Trophoblast cell (in vitro differentiated cells and primary cell): ENCODE results near the gene FBXL5. TPM values are rescaled to one million over a fixed set of nuclear protein-coding genes. Genes with fewer than 3 reads are reported as not detected.

Source experiments
- DNase-seq, 2 donors: peaks; one replicate each; pipeline ENCODE4 v3.0.0-alpha.2; 2016
- H2AFZ ChIP-seq: 2 replicates; pipeline ENCODE4 v1.6.1; 2013; ENCODE audit warnings: low read length, moderate library complexity, mild to moderate bottlenecking; ENCODE audit not compliant: insufficient read depth, poor library complexity
- H2AK5ac ChIP-seq: 2 replicates; pipeline ENCODE4 v1.6.1; 2013; ENCODE audit warnings: mild to moderate bottlenecking, low read length
- H2BK120ac ChIP-seq: 2 replicates; pipeline ENCODE4 v1.6.1; 2013; ENCODE audit warnings: low read length, mild to moderate bottlenecking, moderate library complexity; ENCODE audit not compliant: insufficient read depth, poor library complexity
- H2BK12ac ChIP-seq: 2 replicates; pipeline ENCODE4 v1.6.1; 2013; ENCODE audit warnings: mild to moderate bottlenecking, low read length, moderate library complexity
- H2BK5ac ChIP-seq: 2 replicates; pipeline ENCODE4 v1.6.1; 2013; ENCODE audit warnings: low read length, low read depth, moderate library complexity, mild to moderate bottlenecking; ENCODE audit not compliant: poor library complexity
- H3K14ac ChIP-seq: 2 replicates; pipeline ENCODE4 v1.6.1; 2013; ENCODE audit warnings: mild to moderate bottlenecking, low read length
- H3K18ac ChIP-seq: 2 replicates; pipeline ENCODE4 v1.6.1; 2013; ENCODE audit warnings: mild to moderate bottlenecking, low read length
- H3K23ac ChIP-seq: 2 replicates; pipeline ENCODE4 v1.6.1; 2013; ENCODE audit warnings: low read length
- H3K27ac ChIP-seq: 2 replicates; pipeline ENCODE4 v1.5.1; 2013; ENCODE audit warnings: low read depth, mild to moderate bottlenecking, inconsistent platforms, low read length, moderate library complexity
- H3K27me3 ChIP-seq: 2 replicates; pipeline ENCODE4 v1.6.1; 2013; ENCODE audit warnings: inconsistent platforms, mild to moderate bottlenecking, low read length, moderate library complexity; ENCODE audit not compliant: insufficient read depth
- H3K36me3 ChIP-seq, 2 experiments: 1 replicate in 1 of 2; 2 replicates in 1 of 2; pipeline ENCODE4 v1.6.1; 2013; ENCODE audit warnings: low read length in 2 of 2, mild to moderate bottlenecking in 2 of 2, moderate library complexity in 1 of 2; ENCODE audit not compliant: insufficient read depth in 2 of 2, control insufficient read depth in 1 of 2
- H3K4ac ChIP-seq: 2 replicates; pipeline ENCODE4 v1.6.1; 2013; ENCODE audit warnings: low read depth, mild to moderate bottlenecking, low read length, moderate library complexity
- H3K4me1 ChIP-seq, 2 experiments: 1 replicate in 1 of 2; 2 replicates in 1 of 2; pipeline ENCODE4 v1.6.1; 2013; ENCODE audit warnings: low read length in 2 of 2, mild to moderate bottlenecking in 2 of 2, moderate library complexity in 1 of 2; ENCODE audit not compliant: insufficient read depth in 2 of 2, control insufficient read depth in 1 of 2
- H3K4me2 ChIP-seq: 2 replicates; pipeline ENCODE4 v1.6.1; 2013; ENCODE audit warnings: inconsistent platforms, mild to moderate bottlenecking, low read length, moderate library complexity
- H3K4me3 ChIP-seq: 2 replicates; pipeline ENCODE4 v1.5.1; 2013; ENCODE audit warnings: mild to moderate bottlenecking, low read depth, low read length, inconsistent platforms
- H3K79me1 ChIP-seq: one replicate; pipeline ENCODE4 v1.6.1; 2013; ENCODE audit warnings: low read length
- H3K79me2 ChIP-seq: 2 replicates; pipeline ENCODE4 v1.6.1; 2013; ENCODE audit warnings: low read length, mild to moderate bottlenecking; ENCODE audit not compliant: control insufficient read depth, insufficient read depth, poor library complexity
- H3K9ac ChIP-seq: 2 replicates; pipeline ENCODE4 v1.6.1; 2013; ENCODE audit warnings: mild to moderate bottlenecking, low read length
- H3K9me3 ChIP-seq: 2 replicates; pipeline ENCODE4 v1.6.1; 2013; ENCODE audit warnings: low read depth, mild to moderate bottlenecking, control low read depth, inconsistent platforms, low read length; ENCODE audit not compliant: insufficient read depth
- H4K12ac ChIP-seq: 2 replicates; pipeline ENCODE4 v1.6.1; 2013; ENCODE audit warnings: low read depth, mild to moderate bottlenecking, low read length, moderate library complexity
- H4K8ac ChIP-seq: 2 replicates; pipeline ENCODE4 v1.6.1; 2013; ENCODE audit warnings: low read depth, mild to moderate bottlenecking, low read length, moderate library complexity
- H4K91ac ChIP-seq: one replicate; pipeline ENCODE4 v1.6.1; 2013; ENCODE audit warnings: low read depth, mild to moderate bottlenecking, low read length, moderate library complexity
- WGBS: extraction: QIAGEN DNeasy Blood & Tissue Kit; methylation state at CpG from one replicate; pipeline ENCODE4 v1.1.7; 2013; ENCODE audit warnings: missing lambda C conversion rate; ENCODE audit not compliant: insufficient read length, insufficient coverage; ENCODE audit errors: extremely low coverage; 5-methylcytosine and 5-hydroxymethylcytosine counted together
- polyA plus RNA-seq: library from polyadenylated mRNA; stranded (reverse); fragments of 200-250 nt; gene quantifications from 2 replicates; pipeline ENCODE4 v1.2.3, GENCODE V29; 2013

Gene FBXL5, protein sequence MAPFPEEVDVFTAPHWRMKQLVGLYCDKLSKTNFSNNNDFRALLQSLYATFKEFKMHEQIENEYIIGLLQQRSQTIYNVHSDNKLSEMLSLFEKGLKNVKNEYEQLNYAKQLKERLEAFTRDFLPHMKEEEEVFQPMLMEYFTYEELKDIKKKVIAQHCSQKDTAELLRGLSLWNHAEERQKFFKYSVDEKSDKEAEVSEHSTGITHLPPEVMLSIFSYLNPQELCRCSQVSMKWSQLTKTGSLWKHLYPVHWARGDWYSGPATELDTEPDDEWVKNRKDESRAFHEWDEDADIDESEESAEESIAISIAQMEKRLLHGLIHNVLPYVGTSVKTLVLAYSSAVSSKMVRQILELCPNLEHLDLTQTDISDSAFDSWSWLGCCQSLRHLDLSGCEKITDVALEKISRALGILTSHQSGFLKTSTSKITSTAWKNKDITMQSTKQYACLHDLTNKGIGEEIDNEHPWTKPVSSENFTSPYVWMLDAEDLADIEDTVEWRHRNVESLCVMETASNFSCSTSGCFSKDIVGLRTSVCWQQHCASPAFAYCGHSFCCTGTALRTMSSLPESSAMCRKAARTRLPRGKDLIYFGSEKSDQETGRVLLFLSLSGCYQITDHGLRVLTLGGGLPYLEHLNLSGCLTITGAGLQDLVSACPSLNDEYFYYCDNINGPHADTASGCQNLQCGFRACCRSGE
- polyA plus RNA-seq, result 32.4 and 32.8 TPM in 2 replicates

DNA sequence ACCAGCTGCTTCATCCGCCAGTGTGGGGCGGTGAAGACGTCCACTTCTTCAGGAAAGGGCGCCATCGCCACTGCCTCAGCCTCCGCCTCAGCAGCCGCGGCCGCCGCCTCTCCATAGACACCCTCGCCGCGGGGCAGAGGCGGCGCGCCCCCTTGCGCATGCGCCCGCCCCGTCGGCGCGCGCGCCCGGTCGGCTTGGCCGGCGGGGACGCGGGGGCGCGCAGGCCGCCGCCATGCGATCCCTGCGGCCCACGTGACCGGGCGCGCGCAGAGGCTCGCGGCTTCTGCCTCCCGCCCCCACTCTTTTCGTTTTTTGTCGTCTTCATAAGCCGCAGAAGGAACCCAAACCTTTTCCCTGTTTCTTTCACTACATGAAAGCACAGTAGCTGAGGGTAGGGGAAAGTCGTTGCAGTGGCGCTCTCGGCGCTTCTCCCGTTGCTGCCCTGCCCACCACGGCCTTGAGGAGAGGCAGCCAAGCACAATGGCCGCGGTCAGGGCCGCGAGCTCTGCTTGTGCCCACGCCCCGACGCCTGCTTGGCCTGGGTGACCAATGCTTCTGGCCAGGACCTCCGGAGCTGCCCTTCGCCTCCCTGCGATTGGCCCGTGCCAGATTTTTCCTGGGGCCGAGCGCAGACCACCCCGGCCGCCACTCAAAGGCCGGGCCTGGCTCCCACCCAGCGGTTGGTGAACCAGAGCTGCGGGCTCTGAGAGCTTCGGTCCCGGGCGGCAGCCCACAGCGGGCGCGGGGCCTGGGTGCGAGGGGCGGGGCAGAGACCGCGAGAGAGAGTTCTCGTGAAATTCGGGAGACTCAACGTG is at the start of gene FBXL5:
TSS of gene FBXL5 (minus strand) at position 135 of the 815 bp plus-strand sequence. CDS start at position 65, 70 bp downstream.
- Histone ChIP-seq H3K79me1 (peaks cover 17% of the 10 kb centered on the region), H3K27me3 (no peaks in the 10 kb centered on the region), H3K4ac (peak within 1 kb of the TSS; percentile 90), H3K9me3 (no peaks in the 10 kb centered on the region), H3K18ac (peak within 1 kb of the TSS; percentile 99), H2BK120ac (peak within 1 kb of the TSS; percentile 98), H2AFZ (peak within 1 kb of the TSS; percentile 100), H2BK12ac (peak within 1 kb of the TSS; percentile 87), H3K4me3 (peak within 1 kb of the TSS; percentile 99), H3K23ac (peak within 1 kb of the TSS; percentile 34), H3K27ac (peak within 1 kb of the TSS; percentile 99), H4K8ac (peak within 1 kb of the TSS; percentile 99), H4K12ac (peak within 1 kb of the TSS; percentile 97), H3K9ac (peak within 1 kb of the TSS; percentile 98), H2BK5ac (peak within 1 kb of the TSS; percentile 94), H3K14ac (peak within 1 kb of the TSS; percentile 100), H3K79me2 (peaks cover 13% of the 10 kb centered on the region), H3K4me1 (peaks cover 8% of the 10 kb centered on the region in 2 experiments), H3K4me2 (peak within 1 kb of the TSS; percentile 91), H4K91ac (peak within 1 kb of the TSS; percentile 99), H2AK5ac (peak within 1 kb of the TSS; percentile 80), H3K36me3 (peaks cover 2 to 5% of the 10 kb centered on the region in 2 experiments)
- WGBS, result no CpG with 5 or more reads among the region's 85 CpGs
- peak; percentile 73 to 96 for DNase-seq

DNA sequence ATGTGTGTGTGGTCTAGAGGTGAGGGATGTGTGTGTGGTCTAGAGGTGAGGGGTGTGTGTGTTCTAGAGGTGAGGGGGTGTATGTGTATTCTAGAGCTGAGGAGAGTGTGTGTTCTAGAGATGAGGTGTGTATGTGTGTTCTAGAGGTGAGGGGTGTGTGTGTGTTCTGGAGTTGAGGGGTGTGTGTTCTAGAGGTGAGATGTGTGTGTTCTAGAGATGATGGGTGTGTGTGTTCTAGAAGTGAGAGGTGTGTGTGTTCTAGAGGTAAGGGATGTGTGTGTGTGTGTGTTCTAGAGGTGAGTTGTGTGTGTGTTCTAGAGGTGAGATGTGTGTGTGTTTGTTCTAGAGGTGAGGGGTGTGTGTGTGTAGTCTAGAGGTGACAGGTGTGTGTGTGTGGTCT is 49.0 kb upstream of the FBXL5 start:
- Histone ChIP-seq H3K27ac (no peak overlapping the region), H3K9me3 (no peaks in the 10 kb centered on the region), H3K27me3 (no peaks in the 10 kb centered on the region), H3K9ac (no peak overlapping the region), H3K4me2 (no peak overlapping the region), H4K8ac (no peak overlapping the region), H3K79me1 (no peaks in the 10 kb centered on the region), H3K4ac (no peak overlapping the region), H4K12ac (no peak overlapping the region), H3K4me3 (no peak overlapping the region), H2BK5ac (no peak overlapping the region), H3K23ac (no peak overlapping the region), H2BK12ac (no peak overlapping the region), H2AFZ (no peak overlapping the region), H2AK5ac (no peak overlapping the region), H3K4me1 (no peaks in the 10 kb centered on the region), H2BK120ac (no peak overlapping the region), H3K18ac (no peak overlapping the region), H4K91ac (no peak overlapping the region), H3K14ac (no peak overlapping the region), H3K79me2 (no peaks in the 10 kb centered on the region), H3K36me3 (no peaks in the 10 kb centered on the region)
- DNase-seq, result no peak

DNA sequence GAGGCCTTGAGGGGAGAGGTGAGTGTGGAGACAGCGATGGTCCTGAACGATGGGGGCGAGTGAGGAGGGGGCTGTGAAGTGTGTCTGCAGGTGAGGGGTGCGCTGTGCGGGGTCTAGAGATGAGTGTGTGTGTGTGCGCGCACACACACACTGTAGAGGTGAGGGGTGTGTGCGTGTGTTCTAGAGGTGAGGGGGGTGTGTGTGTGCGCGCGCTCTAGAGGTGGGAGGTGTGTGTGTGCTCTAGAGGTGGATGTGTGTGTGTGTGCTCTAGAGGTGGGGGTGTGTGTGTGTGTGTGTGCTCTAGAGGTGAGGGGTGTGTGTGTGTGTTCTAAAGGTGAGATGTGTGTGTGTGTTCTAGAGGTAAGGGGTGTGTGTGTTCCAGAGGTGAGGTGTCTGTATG is 48.3 kb upstream of the FBXL5 start:
- no peak overlapping the region for H3K18ac ChIP-seq
- no peak overlapping the region for H3K27ac ChIP-seq
- H2BK120ac ChIP-seq, result no peak overlapping the region
- DNase-seq, result no peak
- no CpG with 5 or more reads among the region's 11 CpGs for WGBS
- no peaks in the 10 kb centered on the region for H3K27me3 ChIP-seq
- H3K9me3 ChIP-seq, result no peaks in the 10 kb centered on the region
- no peak overlapping the region for H4K8ac ChIP-seq
- H3K23ac ChIP-seq, result no peak overlapping the region
- H3K79me2 ChIP-seq, result no peaks in the 10 kb centered on the region
- H3K14ac ChIP-seq, result no peak overlapping the region
- no peak overlapping the region for H3K9ac ChIP-seq
- no peak overlapping the region for H2AFZ ChIP-seq
- H4K12ac ChIP-seq, result no peak overlapping the region
- no peak overlapping the region for H4K91ac ChIP-seq
- H2AK5ac ChIP-seq, result no peak overlapping the region
- no peak overlapping the region for H3K4ac ChIP-seq
- H3K4me1 ChIP-seq, result no peaks in the 10 kb centered on the region
- no peak overlapping the region for H2BK12ac ChIP-seq
- H2BK5ac ChIP-seq, result no peak overlapping the region
- no peaks in the 10 kb centered on the region for H3K36me3 ChIP-seq
- no peak overlapping the region for H3K4me3 ChIP-seq
- no peak overlapping the region for H3K4me2 ChIP-seq
- H3K79me1 ChIP-seq, result no peaks in the 10 kb centered on the region

DNA sequence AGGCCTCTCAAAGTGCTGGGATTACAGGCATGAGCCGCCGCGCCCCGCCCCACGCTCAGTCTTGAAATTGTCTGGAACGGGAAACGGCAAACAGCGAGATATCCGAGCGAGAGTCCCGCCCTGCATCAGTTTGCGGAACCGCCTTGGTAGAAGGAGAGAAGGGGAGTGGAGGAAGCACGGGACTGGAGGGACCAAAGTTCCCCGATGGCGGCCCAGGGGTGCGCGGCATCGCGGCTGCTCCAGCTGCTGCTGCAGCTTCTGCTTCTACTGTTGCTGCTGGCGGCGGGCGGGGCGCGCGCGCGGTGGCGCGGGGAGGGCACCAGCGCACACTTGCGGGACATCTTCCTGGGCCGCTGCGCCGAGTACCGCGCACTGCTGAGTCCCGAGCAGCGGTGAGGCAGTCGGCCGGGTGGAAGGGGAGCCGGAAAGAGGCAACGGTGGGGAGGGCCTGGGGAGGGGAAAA is 47.8 kb upstream of the FBXL5 start, which contains the start of gene BST1:
TSS of gene BST1 (plus strand) at position 125 of the 463 bp plus-strand sequence. CDS start at position 205, 80 bp downstream.
- no peaks in the 10 kb centered on the region for H3K79me2 ChIP-seq
- H3K18ac ChIP-seq, result no peak within 1 kb of the TSS
- no peak within 1 kb of the TSS for H4K8ac ChIP-seq
- no CpG with 5 or more reads among the region's 43 CpGs for WGBS
- H3K14ac ChIP-seq, result no peak within 1 kb of the TSS
- no peak within 1 kb of the TSS for H3K4ac ChIP-seq
- no peak within 1 kb of the TSS for H3K4me3 ChIP-seq
- no peak within 1 kb of the TSS for H2AK5ac ChIP-seq
- H2AFZ ChIP-seq, result no peak within 1 kb of the TSS
- H3K4me1 ChIP-seq, result no peaks in the 10 kb centered on the region
- no peaks in the 10 kb centered on the region for H3K79me1 ChIP-seq
- H2BK12ac ChIP-seq, result no peak within 1 kb of the TSS
- DNase-seq, result peak; percentile 27 to 55
- no peak within 1 kb of the TSS for H4K12ac ChIP-seq
- no peaks in the 10 kb centered on the region for H3K9me3 ChIP-seq
- no peak within 1 kb of the TSS for H3K27ac ChIP-seq
- H2BK120ac ChIP-seq, result no peak within 1 kb of the TSS
- no peaks in the 10 kb centered on the region for H3K36me3 ChIP-seq
- no peak within 1 kb of the TSS for H4K91ac ChIP-seq
- no peaks in the 10 kb centered on the region for H3K27me3 ChIP-seq
- no peak within 1 kb of the TSS for H2BK5ac ChIP-seq
- no peak within 1 kb of the TSS for H3K9ac ChIP-seq
- H3K23ac ChIP-seq, result no peak within 1 kb of the TSS
- H3K4me2 ChIP-seq, result no peak within 1 kb of the TSS
